Measurements from ENCODE around the gene POLR2H. TPM values are rescaled to one million over a fixed set of nuclear protein-coding genes. Genes with fewer than 3 reads are reported as not detected.

Gene POLR2H
- total and polyA plus RNA-seq, 9 donors = 47.3 to 86.9 (median 60.6) TPM

- Histone ChIP-seq H3K27ac (no peak overlapping the region), H3K9me3 (no peaks in the 10 kb centered on the region), H3K36me3 (no peaks in the 10 kb centered on the region), H3K27me3 (no peaks in the 10 kb centered on the region), H3K4me3 (no peak overlapping the region), H3K4me1 (ENCODE audit: insufficient read depth) (peaks cover 2% of the 10 kb centered on the region)
- DNase-seq = no peak
- 57 to 61% (median 58%) methylated on average over 8 of the region's 8 CpGs for WGBS, 3 donors
- TF ChIP-seq POLR2A (IDR thresholded peaks at IDR 0.05) (no peak), EP300 (IDR thresholded peaks at IDR 0.05) (no peak)
- TF ChIP-seq, protein P1, sequence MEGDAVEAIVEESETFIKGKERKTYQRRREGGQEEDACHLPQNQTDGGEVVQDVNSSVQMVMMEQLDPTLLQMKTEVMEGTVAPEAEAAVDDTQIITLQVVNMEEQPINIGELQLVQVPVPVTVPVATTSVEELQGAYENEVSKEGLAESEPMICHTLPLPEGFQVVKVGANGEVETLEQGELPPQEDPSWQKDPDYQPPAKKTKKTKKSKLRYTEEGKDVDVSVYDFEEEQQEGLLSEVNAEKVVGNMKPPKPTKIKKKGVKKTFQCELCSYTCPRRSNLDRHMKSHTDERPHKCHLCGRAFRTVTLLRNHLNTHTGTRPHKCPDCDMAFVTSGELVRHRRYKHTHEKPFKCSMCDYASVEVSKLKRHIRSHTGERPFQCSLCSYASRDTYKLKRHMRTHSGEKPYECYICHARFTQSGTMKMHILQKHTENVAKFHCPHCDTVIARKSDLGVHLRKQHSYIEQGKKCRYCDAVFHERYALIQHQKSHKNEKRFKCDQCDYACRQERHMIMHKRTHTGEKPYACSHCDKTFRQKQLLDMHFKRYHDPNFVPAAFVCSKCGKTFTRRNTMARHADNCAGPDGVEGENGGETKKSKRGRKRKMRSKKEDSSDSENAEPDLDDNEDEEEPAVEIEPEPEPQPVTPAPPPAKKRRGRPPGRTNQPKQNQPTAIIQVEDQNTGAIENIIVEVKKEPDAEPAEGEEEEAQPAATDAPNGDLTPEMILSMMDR (IDR thresholded peaks at IDR 0.05) = no peak
- intact Hi-C loops (cut with DNase I) = loop anchor here (5.0 to 10.0 kb wide), 5 partner anchors 45 to 392 kb away; no protein-coding TSS in a partner anchor
Observed at GRCh38 chr3:184372296-184372821, 10.8 kb downstream of the POLR2H start.

GRCh38 chr3:184372911-184373310, 11.4 kb downstream of the POLR2H start:
- Histone ChIP-seq H3K4me3 (no peak overlapping the region), H3K36me3 (no peaks in the 10 kb centered on the region), H3K27me3 (no peaks in the 10 kb centered on the region), H3K9me3 (no peaks in the 10 kb centered on the region), H3K4me1 (ENCODE audit: insufficient read depth) (peaks cover 2% of the 10 kb centered on the region), H3K27ac (no peak overlapping the region)
- TF ChIP-seq, protein P1 (IDR thresholded peaks at IDR 0.05) = no peak
- TF ChIP-seq EP300 (IDR thresholded peaks at IDR 0.05) = no peak
- 63 to 74% (median 64%) methylated on average over 5 of the region's 5 CpGs for WGBS, 3 donors
- no peak for DNase-seq
- intact Hi-C loops (cut with DNase I) = loop anchor here (5.0 to 10.0 kb wide), 5 partner anchors 44 to 392 kb away; no protein-coding TSS in a partner anchor

- no peak for DNase-seq
- TF ChIP-seq EP300 (IDR thresholded peaks at IDR 0.05) (no peak), POLR2A (IDR thresholded peaks at IDR 0.05) (no peak)
- TF ChIP-seq, protein P1 (IDR thresholded peaks at IDR 0.05) = no peak
- Histone ChIP-seq H3K4me1 (ENCODE audit: insufficient read depth) (peaks cover 2% of the 10 kb centered on the region), H3K36me3 (no peaks in the 10 kb centered on the region), H3K4me3 (no peak overlapping the region), H3K27ac (no peak overlapping the region), H3K27me3 (no peaks in the 10 kb centered on the region), H3K9me3 (no peaks in the 10 kb centered on the region)
- WGBS, 3 donors = 54 to 60% (median 58%) methylated on average over 6 of the region's 6 CpGs
- intact Hi-C loops (cut with DNase I) = loop anchor here (5.0 to 10.0 kb wide), 5 partner anchors 44 to 391 kb away; no protein-coding TSS in a partner anchor
Observed at GRCh38 chr3:184373422-184373821, 11.9 kb downstream of the POLR2H start.

DNA sequence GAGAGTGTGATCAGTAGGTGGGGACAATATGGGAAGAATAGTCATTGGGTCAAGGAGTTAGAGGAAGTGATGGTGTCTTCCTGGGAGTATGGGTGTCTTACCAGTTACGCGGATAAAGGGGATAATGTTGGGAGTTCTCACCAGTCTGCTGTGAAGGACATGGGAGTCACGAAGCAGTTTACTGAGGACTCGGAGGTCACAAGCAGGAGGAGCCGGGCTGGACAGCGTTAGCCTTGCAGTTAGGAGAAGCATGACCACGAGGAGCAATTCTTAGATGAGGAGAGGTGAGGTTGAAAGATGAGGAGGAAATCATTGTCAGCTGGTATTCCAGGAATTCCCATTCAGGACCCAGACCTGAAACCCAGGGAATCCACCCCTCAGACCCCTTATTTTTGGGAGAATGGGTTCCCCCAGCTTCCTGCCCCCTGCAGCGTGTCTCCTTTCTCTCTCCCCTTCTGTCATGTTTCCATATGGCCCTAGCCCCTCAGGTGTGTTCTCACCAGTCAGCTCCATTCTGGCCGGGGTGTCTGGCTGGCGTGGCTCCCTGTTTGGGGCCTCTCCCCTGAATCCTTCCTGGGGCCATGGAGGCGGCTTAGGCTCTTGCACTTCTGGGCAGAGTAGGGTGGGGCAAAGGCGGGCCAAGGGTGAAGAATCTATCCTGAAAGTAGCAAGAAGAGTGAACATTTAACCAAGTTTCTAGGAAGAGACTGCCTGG, 14.4 kb downstream of the POLR2H start:
- Histone ChIP-seq H3K36me3 (no peaks in the 10 kb centered on the region), H3K27me3 (no peaks in the 10 kb centered on the region), H3K4me3 (no peak overlapping the region), H3K9me3 (no peaks in the 10 kb centered on the region), H3K27ac (no peak overlapping the region), H3K4me1 (ENCODE audit: insufficient read depth) (peaks cover 4% of the 10 kb centered on the region)
- no peak for TF ChIP-seq POLR2A (IDR thresholded peaks at IDR 0.05)
- WGBS, 3 donors = 88 to 91% (median 89%) methylated on average over 12 of the region's 12 CpGs
- no peak for DNase-seq
- intact Hi-C loops (cut with DNase I) = loop anchor here in 2 of 4 donors (5.0 to 10.0 kb wide), 3 partner anchors 136 to 389 kb away; no protein-coding TSS in a partner anchor

DNA sequence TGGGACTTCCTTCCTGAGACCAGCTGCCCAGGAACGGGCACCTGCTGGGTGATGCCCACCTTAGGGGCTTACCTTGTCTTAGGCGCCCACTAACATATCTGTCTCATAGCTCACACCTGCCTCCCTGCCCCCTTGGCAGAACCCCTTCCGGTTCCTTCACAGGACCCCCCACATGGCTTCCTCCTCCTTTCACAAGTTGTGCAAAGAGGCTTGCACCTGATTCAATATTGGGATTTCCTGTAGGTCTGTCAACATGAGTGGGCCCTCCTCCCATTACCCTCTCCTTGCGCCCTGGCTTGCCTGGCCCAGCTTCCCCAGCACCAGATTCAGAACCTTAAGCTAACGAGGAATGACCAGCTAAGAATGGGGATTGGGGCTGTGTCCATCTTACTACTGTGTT, 15.9 kb downstream of the POLR2H start:
- H3K27me3 ChIP-seq = no peaks in the 10 kb centered on the region
- no peaks in the 10 kb centered on the region for H3K9me3 ChIP-seq
- DNase-seq = no peak
- 84 to 88% (median 86%) methylated on average over 5 of the region's 5 CpGs for WGBS, 3 donors
- no peak overlapping the region for H3K27ac ChIP-seq
- peaks cover 2% of the 10 kb centered on the region for H3K4me1 ChIP-seq (ENCODE audit: insufficient read depth)
- TF ChIP-seq, protein P1 (IDR thresholded peaks at IDR 0.05) = no peak
- no peak for TF ChIP-seq POLR2A (IDR thresholded peaks at IDR 0.05)
- TF ChIP-seq EP300 (IDR thresholded peaks at IDR 0.05) = no peak
- no peaks in the 10 kb centered on the region for H3K36me3 ChIP-seq
- H3K4me3 ChIP-seq = no peak overlapping the region
- intact Hi-C loops (cut with DNase I) = loop anchor here in 2 of 4 donors (5.0 to 10.0 kb wide), 3 partner anchors 135 to 387 kb away; no protein-coding TSS in a partner anchor

Data from ovary (tissue), 9 donors.